ENCODE measurements around the gene ZNF428.
"Not testable (repeated sequence)": the region's sequence is repeated elsewhere in the genome, so short reads cannot be mapped to it uniquely, and the experiment has no call there.

ZNF428 gene

GRCh38 chr19:43619262-43620060 is at the start of gene ZNF428:
Gene ZNF428 (minus strand): TSS chr19:43619629. CDS start chr19:43614304, 5,325 bp downstream.
- peak; percentile 99 to 100 for DNase-seq

GRCh38 chr19:43668406-43669109 is 49.1 kb upstream of the ZNF428 start:
- DNase-seq = peak; percentile 98 to 100

- peak; percentile 82 to 83 for DNase-seq
These were observed 48.5 kb upstream of the ZNF428 start for GRCh38 chr19:43667876-43668405.

- DNase-seq = peak in 1 of 2 experiments; percentile 59
These were observed 47.9 kb upstream of the ZNF428 start for GRCh38 chr19:43667126-43667875.

GRCh38 chr19:43664018-43664417 is 44.6 kb upstream of the ZNF428 start:
- no peak for DNase-seq

GRCh38 chr19:43662487-43662886 is 43.1 kb upstream of the ZNF428 start:
- peak; percentile 21 to 55 for DNase-seq

- DNase-seq = no peak
These were observed 41.5 kb upstream of the ZNF428 start for GRCh38 chr19:43660971-43661360.

- no peak for DNase-seq
These were observed 41.0 kb upstream of the ZNF428 start for GRCh38 chr19:43660301-43660970.

- DNase-seq = no peak
These were observed 39.1 kb upstream of the ZNF428 start for GRCh38 chr19:43658494-43658893.

- DNase-seq = no peak
These were observed 38.6 kb upstream of the ZNF428 start for GRCh38 chr19:43658001-43658400.

GRCh38 chr19:43656436-43656835 is 37.0 kb upstream of the ZNF428 start:
- no peak for DNase-seq

- DNase-seq = no peak
These were observed 33.1 kb upstream of the ZNF428 start for GRCh38 chr19:43652546-43652874.

- peak; percentile 64 to 82 for DNase-seq
These were observed 32.5 kb upstream of the ZNF428 start for GRCh38 chr19:43651758-43652545.

- DNase-seq = not testable (repeated sequence)
These were observed 30.8 kb upstream of the ZNF428 start for GRCh38 chr19:43650276-43650675.

GRCh38 chr19:43649514-43649913 is 30.1 kb upstream of the ZNF428 start:
- no peak for DNase-seq

GRCh38 chr19:43648633-43649032 is 29.2 kb upstream of the ZNF428 start:
- no peak for DNase-seq

GRCh38 chr19:43644181-43644580 is 24.8 kb upstream of the ZNF428 start:
- DNase-seq = no peak

GRCh38 chr19:43643326-43643725 is 23.9 kb upstream of the ZNF428 start:
- no peak for DNase-seq

GRCh38 chr19:43642531-43642930 is 23.1 kb upstream of the ZNF428 start:
- no peak for DNase-seq

GRCh38 chr19:43641333-43641732 is 21.9 kb upstream of the ZNF428 start:
- no peak for DNase-seq

- no peak for DNase-seq
These were observed 21.0 kb upstream of the ZNF428 start for GRCh38 chr19:43640424-43640757.

Measured in NCI-H526 (cell line).